Measurements from ENCODE around the gene SF3A1.
"Not testable (repeated sequence)": the region's sequence is repeated elsewhere in the genome, so short reads cannot be mapped to it uniquely, and the experiment has no call there.

SF3A1 gene

DNA sequence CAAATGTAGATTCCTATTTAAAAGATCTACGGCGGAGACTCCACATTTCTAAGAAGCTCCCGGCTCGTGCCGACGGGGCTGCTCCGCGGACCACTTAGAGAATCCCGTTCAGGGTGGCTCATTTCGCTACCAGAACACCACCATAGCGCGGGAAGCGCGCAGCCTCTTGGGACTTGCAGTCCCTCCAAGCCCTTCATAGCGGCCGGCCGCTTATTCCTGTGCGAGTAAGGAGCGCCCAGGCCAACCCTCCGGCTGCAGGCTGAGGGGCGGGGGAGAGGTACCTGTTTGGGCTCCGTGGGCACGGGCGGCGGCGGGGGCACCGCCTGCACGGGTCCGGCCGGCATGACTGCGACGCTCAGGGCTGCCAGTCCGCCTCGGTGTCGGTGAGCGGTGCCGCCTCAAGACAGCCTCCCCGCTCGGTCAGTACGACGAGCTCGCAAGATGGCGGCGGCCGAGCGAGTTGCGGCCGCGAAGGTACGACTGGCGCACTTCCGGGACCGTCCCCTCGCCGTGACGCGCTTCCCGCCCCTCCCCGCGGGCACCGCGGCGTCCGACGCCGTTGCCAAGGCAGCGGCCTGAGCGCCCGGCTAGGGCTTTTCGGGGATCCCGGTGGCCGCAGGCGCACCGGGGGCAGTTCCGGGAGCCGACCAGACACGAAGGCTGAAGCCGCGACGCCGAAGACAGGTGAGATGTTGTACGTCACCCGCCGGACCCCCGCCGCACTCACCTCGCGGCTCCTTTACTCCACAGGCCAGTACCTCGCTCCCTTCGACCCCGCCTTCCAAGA, at the start of gene SF3A1, which contains the start of gene CCDC157:
Gene SF3A1 (minus strand): TSS at position 446 of the 787 bp plus-strand sequence. CDS start 102 bp downstream, at position 344.
Gene CCDC157 (plus strand): TSS at position 559 of the 787 bp plus-strand sequence. CDS start 8,994 bp downstream, outside the sequence.
- DNase-seq = peak; percentile 41

DNA sequence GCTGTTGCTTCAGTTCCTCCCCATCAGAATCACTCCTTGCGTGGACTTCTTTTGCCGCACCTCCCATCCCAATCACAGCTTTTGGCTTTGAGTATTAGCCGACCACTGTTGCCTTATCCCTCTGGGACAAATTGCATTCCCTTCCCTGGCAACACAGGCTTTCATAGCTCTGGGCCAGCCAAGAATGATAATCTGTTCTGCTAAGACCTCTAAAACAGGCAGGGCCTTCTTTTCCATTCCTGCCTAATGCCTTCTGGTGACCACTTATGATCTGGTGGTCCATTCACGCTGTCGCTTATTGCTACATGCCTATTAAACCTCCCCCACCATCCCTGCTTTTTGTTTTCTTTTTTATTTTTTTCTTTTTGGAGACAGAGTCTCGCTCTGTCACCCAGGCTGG, 49.7 kb upstream of the SF3A1 start:
- no peak for DNase-seq

DNA sequence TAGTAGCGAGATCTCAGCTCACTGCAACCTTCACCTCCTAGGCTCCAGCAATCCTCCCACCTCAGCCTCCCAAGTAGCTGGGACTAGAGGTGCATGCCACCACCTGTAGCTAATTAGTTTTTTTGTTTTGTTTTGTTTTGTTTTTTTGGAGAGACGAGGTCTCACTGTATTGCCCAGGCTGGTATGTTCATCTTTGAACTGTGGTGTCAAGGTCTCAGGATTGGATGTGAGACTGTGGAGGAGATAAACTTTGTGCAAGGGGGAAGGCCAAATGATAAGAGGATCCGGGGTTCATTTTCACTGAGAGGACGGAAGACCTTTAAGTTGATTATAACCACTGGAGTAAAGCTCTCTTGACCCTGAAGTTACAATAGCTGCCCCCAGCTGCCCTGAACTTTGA, 49.0 kb upstream of the SF3A1 start:
- DNase-seq = no peak

DNA sequence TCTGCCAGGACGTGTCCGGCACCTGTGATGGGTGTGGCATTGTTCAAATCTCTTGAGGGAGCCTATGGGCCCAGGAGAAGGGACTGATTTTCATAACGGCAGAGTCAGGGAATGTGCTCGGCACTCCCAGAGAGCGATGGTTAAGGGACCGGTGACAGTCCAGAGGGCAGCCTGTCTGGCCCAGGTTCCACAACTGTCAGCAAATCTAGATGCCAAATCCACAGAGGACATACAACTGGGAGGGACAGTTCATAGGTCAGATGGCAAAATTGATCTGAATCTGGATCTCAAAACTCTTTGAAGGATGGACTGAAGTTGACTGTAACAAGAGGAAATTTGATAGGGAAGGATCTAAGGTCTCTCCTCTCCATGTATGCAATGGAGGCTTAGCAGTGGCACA, 47.6 kb upstream of the SF3A1 start:
- DNase-seq = no peak

GRCh38 chr22:30402766-30403104, 46.0 kb upstream of the SF3A1 start:
- not testable (repeated sequence) for DNase-seq

DNA sequence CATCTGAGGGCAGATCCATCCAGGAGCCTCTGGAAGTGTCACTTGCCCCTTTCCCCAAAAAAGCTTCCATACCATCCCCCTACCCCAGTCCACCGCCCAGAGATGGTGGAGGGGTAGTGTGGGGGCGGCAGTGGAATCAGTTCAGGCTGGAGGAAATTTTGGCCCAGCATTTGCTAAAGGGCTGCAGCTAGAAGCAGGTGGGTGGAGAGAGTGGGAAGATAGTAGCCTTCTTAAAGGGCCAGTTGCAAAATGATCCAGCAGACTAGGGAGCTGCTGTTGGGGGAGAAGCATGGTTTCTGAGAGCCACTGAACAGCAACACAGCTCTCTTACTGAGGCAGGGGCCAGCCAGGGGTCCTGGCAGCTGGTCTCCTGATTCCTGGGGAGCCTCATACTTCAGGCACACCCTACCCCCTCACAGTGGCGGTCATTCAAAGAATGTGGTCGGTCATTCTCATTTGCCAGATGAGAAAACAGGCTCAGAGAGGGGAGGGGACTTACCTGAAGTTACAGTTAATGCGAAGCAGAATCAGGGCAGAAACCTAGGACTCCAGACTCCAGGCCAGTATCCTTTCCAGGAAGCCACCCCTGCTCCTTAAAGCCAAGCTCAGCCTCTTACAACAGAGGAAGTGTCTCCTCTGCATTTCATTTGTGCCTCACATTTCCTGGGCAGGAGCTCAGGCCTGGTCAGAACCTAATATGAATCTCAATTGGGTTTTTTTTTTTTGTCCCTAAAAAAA, 45.5 kb upstream of the SF3A1 start:
- DNase-seq = no peak

DNA sequence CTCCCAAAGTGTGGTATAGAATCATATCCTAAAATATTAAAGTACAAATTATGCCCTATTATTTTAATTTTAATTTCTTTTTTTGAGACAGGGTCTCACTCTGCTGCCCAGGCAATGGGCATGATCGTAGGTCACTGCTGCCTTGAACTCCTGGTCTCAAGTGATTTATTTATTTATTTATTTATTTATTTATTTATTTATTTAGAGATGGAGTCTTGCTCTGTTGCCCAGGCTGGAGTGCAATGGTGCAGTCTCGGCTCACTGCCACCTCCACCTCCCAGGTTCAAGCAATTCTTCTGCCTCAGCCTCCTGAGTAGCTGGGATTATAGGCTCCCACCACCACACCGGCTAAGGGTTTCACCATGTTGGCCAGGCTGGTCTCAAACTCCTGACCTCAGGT, 44.3 kb upstream of the SF3A1 start:
- not testable (repeated sequence) for DNase-seq

DNA sequence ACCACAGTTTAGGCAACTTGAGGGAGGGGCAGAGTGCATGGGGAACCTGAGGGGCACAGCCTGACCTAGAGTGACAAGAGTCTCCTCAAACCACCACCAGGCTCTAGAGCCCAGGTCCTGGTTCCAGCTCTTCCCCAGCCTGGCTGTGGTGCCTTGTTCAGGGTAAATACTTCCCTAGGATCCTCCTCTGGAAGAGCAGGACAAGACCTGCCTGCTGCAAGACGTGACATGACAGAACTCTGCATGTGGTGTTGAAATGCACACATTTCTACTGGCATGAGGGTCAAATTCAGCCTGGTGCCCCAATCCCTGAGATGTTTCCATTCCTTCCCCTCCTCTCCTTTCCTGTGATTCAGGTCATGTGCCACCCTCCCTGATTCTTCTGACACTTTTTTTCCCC, 43.5 kb upstream of the SF3A1 start:
- DNase-seq = no peak

GRCh38 chr22:30399718-30400117, 43.0 kb upstream of the SF3A1 start:
- no peak for DNase-seq

DNA sequence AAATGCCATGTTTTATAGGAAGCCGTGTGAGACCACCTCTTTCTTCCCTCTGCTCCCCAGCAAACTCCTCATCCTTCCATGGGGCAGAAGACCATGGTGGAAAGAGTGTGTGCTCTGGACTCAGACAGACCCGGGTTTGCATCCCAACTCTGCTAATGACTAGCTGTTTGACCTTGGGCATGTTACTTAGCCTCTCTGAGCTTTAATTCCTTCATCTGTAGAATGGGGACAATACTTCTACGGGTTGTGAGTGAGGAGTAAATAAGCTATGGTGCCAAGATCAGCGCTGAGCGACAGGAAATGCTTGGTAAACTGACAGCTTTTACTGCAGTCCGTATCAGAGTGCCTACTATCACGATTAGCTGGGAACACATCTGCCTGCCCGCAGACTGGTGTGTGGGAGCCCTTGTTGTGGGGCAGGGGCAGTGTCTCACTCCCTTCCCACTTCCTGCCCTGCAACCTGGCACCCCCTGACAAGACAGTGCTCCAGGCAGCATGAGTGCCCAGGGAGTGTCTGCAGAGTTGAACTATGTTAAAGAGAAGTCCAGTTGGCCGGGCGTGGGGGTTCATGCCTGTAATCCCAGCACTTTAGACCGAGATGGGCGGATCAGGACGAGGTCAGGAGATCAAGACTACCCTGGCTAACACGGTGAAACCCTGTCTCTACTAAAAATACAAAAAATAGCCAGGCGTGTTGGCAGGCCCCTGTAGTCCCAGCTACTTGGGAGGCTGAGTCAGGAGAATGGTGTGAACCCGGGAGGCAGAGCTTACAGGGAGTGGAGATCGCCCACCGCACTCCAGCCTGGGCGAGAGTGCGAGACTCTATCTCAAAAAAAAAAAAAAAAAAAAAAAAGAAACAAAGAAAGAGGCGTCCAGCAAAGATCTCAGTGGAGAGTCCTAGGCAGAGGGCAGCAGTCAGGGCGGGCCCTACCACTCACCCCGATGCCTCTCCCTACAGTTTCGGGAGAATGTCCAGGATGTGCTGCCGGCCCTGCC, 42.3 kb upstream of the SF3A1 start:
- DNase-seq = no peak

- DNase-seq = no peak
Measured at GRCh38 chr22:30397656-30398635, 41.3 kb upstream of the SF3A1 start.

GRCh38 chr22:30396871-30397655, 40.4 kb upstream of the SF3A1 start, which contains the start of gene SEC14L2:
Gene SEC14L2 (plus strand): TSS chr22:30397018. CDS start chr22:30397117, 99 bp downstream.
- no peak for DNase-seq

GRCh38 chr22:30393885-30394284, 37.2 kb upstream of the SF3A1 start:
- no peak for DNase-seq

- DNase-seq = no peak
Measured at GRCh38 chr22:30393322-30393680, 36.6 kb upstream of the SF3A1 start.

DNA sequence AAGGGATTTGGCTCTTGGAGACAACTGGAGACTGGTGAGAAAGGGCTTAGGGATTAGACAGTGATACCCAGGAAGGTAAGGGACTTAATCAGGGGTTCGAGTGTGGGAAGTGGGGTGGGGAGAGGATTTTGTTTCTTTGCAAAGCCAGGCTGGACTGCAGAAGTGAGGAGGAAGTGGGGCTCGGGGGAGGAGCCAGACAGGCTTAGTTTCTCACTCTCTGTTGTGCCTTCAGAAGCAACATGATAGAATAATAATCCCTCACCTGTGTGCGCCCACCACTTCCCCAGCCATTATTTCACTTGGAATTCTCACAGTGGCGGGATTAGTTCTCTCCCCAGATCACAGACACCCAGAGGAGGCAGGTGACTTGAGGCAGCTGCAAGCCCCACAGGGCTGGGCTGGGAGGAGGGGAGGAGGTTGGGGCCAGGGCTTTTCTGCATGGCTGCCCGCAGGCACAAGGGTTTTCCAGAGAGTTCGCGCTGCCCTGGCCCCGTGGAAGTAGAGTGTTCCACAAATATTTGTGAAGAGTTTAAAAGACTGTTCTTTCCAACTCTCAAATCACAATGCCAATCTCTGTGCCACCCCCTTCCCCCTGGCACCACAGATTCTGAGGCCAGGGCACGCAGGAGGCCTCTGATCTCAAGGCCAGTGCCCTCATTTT, 36.1 kb upstream of the SF3A1 start:
- no peak for DNase-seq

DNA sequence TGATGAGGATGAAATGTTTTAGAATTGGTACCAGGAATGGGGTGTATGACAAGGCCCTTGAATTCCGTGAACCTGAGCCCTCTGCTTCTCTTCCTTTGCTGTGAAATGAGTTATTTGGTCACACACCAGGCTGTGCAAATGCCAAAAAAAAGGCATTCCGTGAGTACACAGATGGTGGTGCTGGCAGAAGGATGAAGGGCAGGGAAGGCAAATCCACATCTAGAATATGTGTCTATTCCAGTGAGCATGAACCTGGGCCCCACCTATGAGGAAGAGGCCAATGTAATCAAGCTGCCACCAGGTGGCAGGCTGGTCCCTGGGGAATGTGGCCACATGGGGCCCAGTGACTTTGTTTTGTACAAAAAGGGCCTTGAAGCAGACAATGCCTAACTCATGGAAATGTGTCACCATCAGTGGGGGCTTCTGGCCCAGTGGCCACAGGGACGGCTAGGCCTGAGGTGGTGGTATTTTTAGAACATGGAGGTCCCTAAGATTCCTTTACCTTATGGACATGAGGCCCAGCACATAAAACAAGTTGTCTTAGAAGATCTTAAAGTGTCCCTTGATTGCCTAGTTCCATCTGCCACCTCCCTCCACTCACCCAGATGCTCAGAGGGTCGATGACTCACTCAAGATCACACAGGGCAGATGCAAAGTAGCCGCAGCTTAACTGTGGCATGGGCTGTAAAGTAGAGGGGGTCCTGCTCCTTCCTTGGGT, 34.4 kb upstream of the SF3A1 start:
- DNase-seq = peak; percentile 28

DNA sequence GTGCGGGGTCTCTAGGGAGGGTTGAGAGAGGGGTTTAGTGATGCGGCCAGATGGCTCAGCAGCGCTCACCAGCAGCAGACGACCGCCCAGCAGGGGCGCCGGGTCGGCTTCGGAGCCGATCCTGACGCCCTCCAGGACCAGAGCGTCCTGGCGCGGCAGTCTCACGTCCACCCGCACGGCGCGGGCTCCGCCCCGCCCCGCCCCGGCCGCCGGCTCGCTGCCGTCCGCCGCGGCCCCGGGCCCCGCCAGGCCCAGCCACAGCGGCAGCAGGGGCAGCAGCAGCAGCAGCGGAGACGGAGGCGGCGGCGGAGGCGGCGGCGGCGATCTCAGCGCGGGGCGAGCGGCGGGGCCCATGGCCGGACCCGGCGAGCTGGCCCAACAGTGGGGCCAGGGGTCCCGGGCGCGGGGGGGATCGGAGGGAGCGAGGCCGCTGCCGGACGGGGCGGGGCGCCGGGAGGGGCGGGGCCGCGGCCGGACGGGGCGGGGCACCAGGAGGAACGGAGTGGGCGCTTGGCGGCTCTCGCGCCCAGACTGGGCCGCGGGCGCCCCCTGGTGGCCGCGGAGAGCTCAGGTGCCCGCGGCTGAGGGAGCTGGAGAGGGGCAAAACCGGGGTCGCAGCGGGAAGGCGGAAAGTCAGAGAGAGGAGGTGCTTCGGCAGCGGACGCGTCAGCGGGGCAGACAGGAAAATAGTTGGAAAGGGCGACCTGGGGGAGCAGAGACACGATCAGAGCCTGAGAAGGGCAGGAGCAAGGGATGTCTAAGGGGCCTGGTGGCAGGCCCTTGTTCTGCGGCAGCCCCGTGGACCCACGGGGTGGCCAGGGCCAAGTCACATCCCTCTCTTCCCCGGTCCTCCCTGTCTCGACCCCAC, 30.5 kb upstream of the SF3A1 start, which contains the start of gene RNF215:
Gene RNF215 (minus strand): TSS at position 452 of the 868 bp plus-strand sequence. CDS start 98 bp downstream, at position 354.
- DNase-seq = no peak

- DNase-seq = no peak
Measured at GRCh38 chr22:30386608-30386959, 29.9 kb upstream of the SF3A1 start.

- DNase-seq = no peak
Measured at GRCh38 chr22:30385942-30386341, 29.2 kb upstream of the SF3A1 start.
